CD4-positive, alpha-beta memory T cell (primary cell): ENCODE data around the gene SCGB3A1. TPM values are rescaled to one million over a fixed set of nuclear protein-coding genes. Genes with fewer than 3 reads are reported as not detected.
A peak's percentile ranks its signal among the peaks of the same experiment; 100 is the strongest.

ENCODE experiments used
- CTCF ChIA-PET: fragments of 350-600 bp; sonication (Branson Sonifier 250); formaldehyde crosslinking; loops from one replicate; lab custom pipeline; 2021; ENCODE audit warnings: inconsistent platforms; ENCODE audit not compliant: partially characterized antibody; lab: Charles Lee
- POLR2A ChIA-PET: fragments of 350-600 bp; sonication (Branson Sonifier 250); formaldehyde crosslinking; loops from one replicate; lab custom pipeline; 2021; ENCODE audit not compliant: partially characterized antibody; lab: Charles Lee
- DNase-seq, 5 donors: peaks; one replicate each; pipeline versions ENCODE4 v3.0.0 to v3.0.0-alpha.2; 2020 to 2022; ENCODE audit warnings: mixed read lengths in 1 of 5
- H3K27ac ChIP-seq: one replicate; pipeline ENCODE4 v1.7.0; 2013; ENCODE audit warnings: low read depth, low read length
- H3K27me3 ChIP-seq: 2 replicates; pipeline ENCODE4 v1.7.0; 2013; ENCODE audit warnings: mild to moderate bottlenecking, low read length, moderate library complexity; ENCODE audit not compliant: insufficient read depth
- H3K36me3 ChIP-seq: 2 replicates; pipeline ENCODE4 v1.7.0; 2013; ENCODE audit warnings: mild to moderate bottlenecking, low read length, moderate library complexity; ENCODE audit not compliant: insufficient read depth
- H3K4me1 ChIP-seq: 2 replicates; pipeline ENCODE4 v1.7.0; 2013; ENCODE audit warnings: mild to moderate bottlenecking, low read length, moderate library complexity; ENCODE audit not compliant: insufficient read depth
- H3K4me3 ChIP-seq, 2 donors: one replicate each; pipeline ENCODE4 v1.7.0; 2013; ENCODE audit warnings: low read length in 2 of 2, mild to moderate bottlenecking in 1 of 2
- H3K9me3 ChIP-seq, 2 donors: one replicate each; pipeline ENCODE4 v1.7.0; 2013; ENCODE audit warnings: low read length in 2 of 2, control low read depth in 1 of 2; ENCODE audit not compliant: control insufficient read depth in 1 of 2
- H3K27ac Mint-ChIP-seq, 7 donors: one replicate each; pipeline ENCODE4 v1.8.0; 2020 to 2021; ENCODE audit warnings: mixed read lengths in 7 of 7, mild to moderate bottlenecking in 6 of 7, inconsistent platforms in 3 of 7, moderate library complexity in 3 of 7
- H3K27me3 Mint-ChIP-seq, 2 donors: one replicate each; pipeline ENCODE4 v1.8.0; 2020 to 2021; ENCODE audit warnings: mixed read lengths in 2 of 2
- H3K36me3 Mint-ChIP-seq, 2 donors: one replicate each; pipeline ENCODE4 v1.8.0; 2020 to 2021; ENCODE audit warnings: mixed read lengths in 2 of 2, inconsistent platforms in 1 of 2, mild to moderate bottlenecking in 1 of 2
- H3K4me1 Mint-ChIP-seq, 4 donors: one replicate each; pipeline ENCODE4 v1.8.0; 2020 to 2021; ENCODE audit warnings: mixed read lengths in 4 of 4, mild to moderate bottlenecking in 1 of 4
- H3K4me3 Mint-ChIP-seq, 8 donors: one replicate each; pipeline ENCODE4 v1.8.0; 2020 to 2021; ENCODE audit warnings: mixed read lengths in 8 of 8, mild to moderate bottlenecking in 7 of 8, moderate library complexity in 6 of 8, inconsistent platforms in 3 of 8
- H3K9me3 Mint-ChIP-seq, 8 donors: one replicate each; pipeline ENCODE4 v1.8.0; 2020 to 2021; ENCODE audit warnings: mixed read lengths in 8 of 8, mild to moderate bottlenecking in 5 of 8, inconsistent platforms in 3 of 8, moderate library complexity in 1 of 8
- intact Hi-C: fragments of 100-400 bp; cut with micrococcal nuclease; formaldehyde crosslinking; loops from one replicate; pipeline ENCODE4 v1.15.1; 2023
- polyA plus RNA-seq, 2 donors: library from polyadenylated mRNA; unstranded; fragments of 300-500 nt; fragmentation: Illumina TruSeq; gene quantifications; one replicate each; pipeline ENCODE4 v1.2.3, GENCODE V29; 2021
- total RNA-seq, 2 experiments: library from RNA; stranded (reverse); gene quantifications; one replicate each; pipeline ENCODE4 v1.2.3, GENCODE V29; 2021

SCGB3A1 gene
- total and polyA plus RNA-seq, 4 experiments from 2014 or later = not detected

GRCh38 chr5:180628211-180628610 lies 36.9 kb upstream of the SCGB3A1 start:
- DNase-seq = no peak
- Mint-ChIP-seq H3K9me3 (no peaks in the 10 kb centered on the region), H3K4me3 (no peak overlapping the region), H3K27me3 (peaks cover 0 to 2% of the 10 kb centered on the region in 2 donors), H3K27ac (no peak overlapping the region), H3K4me1 (peaks cover 2 to 9% (median 4%) of the 10 kb centered on the region in 4 donors), H3K36me3 (no peaks in the 10 kb centered on the region)
- no peaks in the 10 kb centered on the region for H3K9me3 ChIP-seq
- no peak overlapping the region for H3K4me3 ChIP-seq
- H3K27ac ChIP-seq = no peak overlapping the region
- intact Hi-C loops = no loop called here
- no peaks in the 10 kb centered on the region for H3K27me3 ChIP-seq
- no peaks in the 10 kb centered on the region for H3K4me1 ChIP-seq
- ChIA-PET POLR2A (no interaction called here), CTCF (no interaction called here)
- no peaks in the 10 kb centered on the region for H3K36me3 ChIP-seq

- no peak for DNase-seq
- Histone ChIP-seq H3K4me1 (no peaks in the 10 kb centered on the region), H3K9me3 (no peaks in the 10 kb centered on the region), H3K27me3 (no peaks in the 10 kb centered on the region), H3K36me3 (no peaks in the 10 kb centered on the region), H3K27ac (no peak overlapping the region), H3K4me3 (no peak overlapping the region)
- Mint-ChIP-seq H3K4me1 (peaks cover 2 to 9% (median 4%) of the 10 kb centered on the region in 4 donors), H3K4me3 (no peak overlapping the region), H3K27ac (no peak overlapping the region), H3K27me3 (peaks cover 0 to 2% of the 10 kb centered on the region in 2 donors), H3K36me3 (no peaks in the 10 kb centered on the region), H3K9me3 (no peaks in the 10 kb centered on the region)
- intact Hi-C loops = no loop called here
- ChIA-PET CTCF (no interaction called here), POLR2A (no interaction called here)
These were observed 36.3 kb upstream of the SCGB3A1 start for GRCh38 chr5:180627386-180628120.

- Mint-ChIP-seq H3K4me1 (peaks cover 2 to 9% (median 4%) of the 10 kb centered on the region in 4 donors), H3K9me3 (no peaks in the 10 kb centered on the region), H3K36me3 (no peaks in the 10 kb centered on the region), H3K4me3 (no peak overlapping the region), H3K27ac (peak overlapping the region in 1 of 7 donors; percentile 48), H3K27me3 (peaks cover 0 to 2% of the 10 kb centered on the region in 2 donors)
- ChIA-PET CTCF (no interaction called here), POLR2A (no interaction called here)
- H3K27me3 ChIP-seq = no peaks in the 10 kb centered on the region
- no peak overlapping the region for H3K4me3 ChIP-seq
- H3K9me3 ChIP-seq = no peaks in the 10 kb centered on the region
- no peaks in the 10 kb centered on the region for H3K4me1 ChIP-seq
- intact Hi-C loops = no loop called here
- no peaks in the 10 kb centered on the region for H3K36me3 ChIP-seq
- no peak for DNase-seq
- H3K27ac ChIP-seq = no peak overlapping the region
These were observed 35.5 kb upstream of the SCGB3A1 start for GRCh38 chr5:180626661-180627385.

- Histone ChIP-seq H3K9me3 (no peaks in the 10 kb centered on the region), H3K27ac (no peak overlapping the region), H3K4me1 (no peaks in the 10 kb centered on the region), H3K4me3 (no peak overlapping the region), H3K36me3 (no peaks in the 10 kb centered on the region), H3K27me3 (no peaks in the 10 kb centered on the region)
- Mint-ChIP-seq H3K9me3 (no peaks in the 10 kb centered on the region), H3K36me3 (no peaks in the 10 kb centered on the region), H3K27me3 (peaks cover 0 to 2% of the 10 kb centered on the region in 2 donors), H3K27ac (no peak overlapping the region), H3K4me3 (no peak overlapping the region), H3K4me1 (peaks cover 2 to 9% (median 4%) of the 10 kb centered on the region in 4 donors)
- POLR2A ChIA-PET = no interaction called here
- DNase-seq = no peak
- CTCF ChIA-PET = no interaction called here
- intact Hi-C loops = no loop called here
These were observed 34.7 kb upstream of the SCGB3A1 start for GRCh38 chr5:180625791-180626660.

- H3K4me3 Mint-ChIP-seq = no peak overlapping the region
- peaks cover 0 to 2% of the 10 kb centered on the region in 2 donors for H3K27me3 Mint-ChIP-seq
- no peak overlapping the region for H3K27ac ChIP-seq
- ChIA-PET CTCF (no interaction called here), POLR2A (no interaction called here)
- H3K27me3 ChIP-seq = no peaks in the 10 kb centered on the region
- intact Hi-C loops = no loop called here
- H3K9me3 Mint-ChIP-seq = no peaks in the 10 kb centered on the region
- no peaks in the 10 kb centered on the region for H3K36me3 Mint-ChIP-seq
- no peaks in the 10 kb centered on the region for H3K9me3 ChIP-seq
- no peak overlapping the region for H3K4me3 ChIP-seq
- peak overlapping the region in 1 of 7 donors; percentile 24 for H3K27ac Mint-ChIP-seq
- no peaks in the 10 kb centered on the region for H3K4me1 ChIP-seq
- DNase-seq = no peak
- peaks cover 2 to 9% (median 4%) of the 10 kb centered on the region in 4 donors for H3K4me1 Mint-ChIP-seq
- no peaks in the 10 kb centered on the region for H3K36me3 ChIP-seq
These were observed 34.0 kb upstream of the SCGB3A1 start for GRCh38 chr5:180625125-180625790.

- Histone ChIP-seq H3K36me3 (no peaks in the 10 kb centered on the region), H3K27ac (no peak overlapping the region), H3K4me1 (no peaks in the 10 kb centered on the region), H3K4me3 (no peak overlapping the region), H3K9me3 (no peaks in the 10 kb centered on the region), H3K27me3 (no peaks in the 10 kb centered on the region)
- POLR2A ChIA-PET = no interaction called here
- H3K27ac Mint-ChIP-seq = peak overlapping the region in 1 of 7 donors; percentile 24
- no peaks in the 10 kb centered on the region for H3K36me3 Mint-ChIP-seq
- no peaks in the 10 kb centered on the region for H3K9me3 Mint-ChIP-seq
- H3K4me1 Mint-ChIP-seq = peaks cover 2 to 9% (median 4%) of the 10 kb centered on the region in 4 donors
- no peak overlapping the region for H3K4me3 Mint-ChIP-seq
- intact Hi-C loops = no loop called here
- DNase-seq = no peak
- CTCF ChIA-PET = no interaction called here
- peaks cover 0 to 2% of the 10 kb centered on the region in 2 donors for H3K27me3 Mint-ChIP-seq
These were observed 33.3 kb upstream of the SCGB3A1 start for GRCh38 chr5:180624587-180624986.
